Measurements from ENCODE around the gene GNG7.
"Not testable (repeated sequence)": the region's sequence is repeated elsewhere in the genome, so short reads cannot be mapped to it uniquely, and the experiment has no call there.

The GNG7 gene

GRCh38 chr19:2639999-2640398 lies 62.5 kb downstream of the GNG7 start:
- no peak for ATAC-seq

GRCh38 chr19:2638417-2638940 lies 64.0 kb downstream of the GNG7 start:
- no peak for ATAC-seq

GRCh38 chr19:2636897-2637683 lies 65.4 kb downstream of the GNG7 start:
- ATAC-seq: peak; percentile 73 to 75

- ATAC-seq: no peak
These were observed 66.2 kb downstream of the GNG7 start for GRCh38 chr19:2636141-2636896.

- no peak for ATAC-seq
These were observed 67.5 kb downstream of the GNG7 start for GRCh38 chr19:2634960-2635359.

- no peak for ATAC-seq
These were observed 68.1 kb downstream of the GNG7 start for GRCh38 chr19:2634228-2634951.

- ATAC-seq: no peak
These were observed 68.8 kb downstream of the GNG7 start for GRCh38 chr19:2633693-2634075.

GRCh38 chr19:2631213-2631821 lies 71.2 kb downstream of the GNG7 start:
- ATAC-seq: no peak

- ATAC-seq: no peak
These were observed 72.0 kb downstream of the GNG7 start for GRCh38 chr19:2630352-2631001.

GRCh38 chr19:2629491-2630351 lies 72.8 kb downstream of the GNG7 start:
- ATAC-seq: no peak

- ATAC-seq: no peak
These were observed 73.9 kb downstream of the GNG7 start for GRCh38 chr19:2628597-2628996.

- peak; percentile 64 to 65 for ATAC-seq
These were observed 74.6 kb downstream of the GNG7 start for GRCh38 chr19:2627855-2628254.

GRCh38 chr19:2627319-2627829 lies 75.1 kb downstream of the GNG7 start:
- peak; percentile 89 to 92 for ATAC-seq

GRCh38 chr19:2625434-2625833 lies 77.1 kb downstream of the GNG7 start:
- no peak for ATAC-seq

- ATAC-seq: no peak
These were observed 77.9 kb downstream of the GNG7 start for GRCh38 chr19:2624537-2625091.

- ATAC-seq: no peak
These were observed 78.7 kb downstream of the GNG7 start for GRCh38 chr19:2623798-2624197.

- ATAC-seq: not testable (repeated sequence)
These were observed 80.0 kb downstream of the GNG7 start for GRCh38 chr19:2622371-2622961.

- ATAC-seq: no peak
These were observed 83.4 kb downstream of the GNG7 start for GRCh38 chr19:2619076-2619475.

GRCh38 chr19:2618611-2619010 lies 83.9 kb downstream of the GNG7 start:
- peak in 1 of 2 donors; percentile 14 for ATAC-seq
